H1 (cell line): ENCODE measurements around the gene IGFBP1. TPM values are rescaled to one million over a fixed set of nuclear protein-coding genes. Genes with fewer than 3 reads are reported as not detected.
A peak's percentile ranks its signal among the peaks of the same experiment; 100 is the strongest.

Experiments
- EZH2 ChIP-seq: fragments of 200-600 bp; sonication (generic); IDR thresholded peaks from 2 replicates; pipeline ENCODE4 v1.7.1; 2012; ENCODE audit warnings: low read depth, mild to moderate bottlenecking, moderate library complexity, low read length, inconsistent platforms; ENCODE audit not compliant: severe bottlenecking
- FOSL1 ChIP-seq: IDR thresholded peaks from 2 replicates; pipeline ENCODE4 v1.6.1; 2011; ENCODE audit warnings: mild to moderate bottlenecking, low read depth, low read length, moderate library complexity; ENCODE audit not compliant: insufficient read depth
- HDAC2 ChIP-seq, 2 experiments: fragments of 300-600 bp in 1 of 2; sonication (generic) in 1 of 2; IDR thresholded peaks; 2 replicates each; pipeline ENCODE4 v1.6.1; 2011 to 2012; ENCODE audit warnings: low read depth in 2 of 2, low read length in 2 of 2, mild to moderate bottlenecking in 2 of 2, moderate library complexity in 2 of 2, borderline replicate concordance in 1 of 2, inconsistent platforms in 1 of 2
- POLR2AphosphoS5 ChIP-seq: IDR thresholded peaks from 2 replicates; pipeline ENCODE4 v1.6.1; 2011; ENCODE audit warnings: low read depth, low read length
- SIN3A ChIP-seq, 2 experiments: IDR thresholded peaks in 1 of 2; conservative IDR thresholded peaks in 1 of 2; 2 replicates each; pipeline ENCODE4 v1.6.1; 2011 to 2012; ENCODE audit warnings: low read length in 2 of 2, improper control_type of control experiment in 1 of 2, low read depth in 1 of 2, mild to moderate bottlenecking in 1 of 2
- polyA plus RNA-seq, 7 experiments: library from polyadenylated mRNA; depleted of rRNA in 3 of 7; stranded (reverse) in 5 of 7; unstranded in 2 of 7; fragments of >200 nt in 5 of 7; fragments of 200-250 nt in 2 of 7; gene quantifications; 1 replicate in 5 of 7; 2 replicates in 1 of 7; 4 replicates in 1 of 7; pipeline versions ENCODE4 v1.2.1 to v1.2.3, GENCODE V29; 2011 to 2013; ENCODE audit warnings: missing spikeins in 2 of 7, mixed read lengths in 2 of 7
- total RNA-seq: library from RNA; stranded (reverse); fragmentation: NEBNext Ultra II Directional; extraction: Animal tissue kit (Norgen Biotek cat#: 25700); gene quantifications from 2 replicates; pipeline ENCODE4 v1.2.1, GENCODE V29; 2021
- TF ChIP-seq, protein P1 (sequence below): fragments of 300-600 bp; sonication (generic); IDR thresholded peaks from 2 replicates; pipeline ENCODE4 v1.7.1; 2012; ENCODE audit warnings: low read length, moderate library complexity, mild to moderate bottlenecking, inconsistent platforms; ENCODE audit not compliant: insufficient replicate concordance
- TF ChIP-seq, protein P2 (sequence below): IDR thresholded peaks from 2 replicates; pipeline ENCODE4 v1.6.1; 2012; ENCODE audit warnings: low read length, inconsistent platforms

Gene IGFBP1
- total and polyA plus RNA-seq, 2 of the 8 experiments (the other 6 are each of a cell fraction or from before 2014, with no cell fraction given) = not detected

DNA sequence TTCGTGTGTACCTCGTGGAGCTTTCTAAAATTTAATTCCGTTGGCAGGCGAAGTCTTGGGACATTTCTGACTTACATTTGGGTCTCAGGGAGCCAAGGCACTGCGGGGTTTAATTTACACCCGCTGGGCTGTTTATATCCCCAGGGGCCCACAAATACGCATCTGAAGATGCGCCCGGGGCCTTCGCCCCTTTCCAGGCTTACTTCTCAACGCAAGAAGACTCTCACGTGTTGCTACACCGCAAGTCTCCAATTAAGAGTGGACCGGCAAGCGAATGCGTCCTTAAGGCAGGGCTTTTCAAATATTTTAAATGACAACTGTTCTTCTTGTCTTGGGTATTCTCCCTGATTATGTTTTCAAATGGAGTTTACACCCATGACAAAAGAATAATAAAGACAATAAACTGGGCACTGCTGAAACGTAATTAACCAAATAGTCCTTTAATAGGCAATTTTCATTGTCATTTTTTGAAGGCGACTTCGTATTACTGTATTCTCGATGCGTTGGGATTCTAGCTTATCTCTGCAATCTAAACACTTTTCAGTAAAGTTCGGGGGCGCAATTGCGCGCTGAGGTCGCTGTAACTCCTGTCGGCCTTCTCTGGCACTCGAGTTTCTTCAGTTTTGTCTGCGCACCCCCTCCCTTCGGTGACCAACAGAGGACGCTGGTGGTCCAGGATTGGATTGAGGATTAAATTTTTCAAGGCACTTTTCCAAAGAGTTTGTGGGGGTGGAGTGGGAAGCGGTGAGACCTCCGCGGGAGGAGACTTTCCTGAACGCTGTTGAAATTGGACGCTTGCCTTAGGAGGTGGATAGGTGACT is 33.6 kb downstream of the IGFBP1 start (continued):
- TF ChIP-seq, protein P1, sequence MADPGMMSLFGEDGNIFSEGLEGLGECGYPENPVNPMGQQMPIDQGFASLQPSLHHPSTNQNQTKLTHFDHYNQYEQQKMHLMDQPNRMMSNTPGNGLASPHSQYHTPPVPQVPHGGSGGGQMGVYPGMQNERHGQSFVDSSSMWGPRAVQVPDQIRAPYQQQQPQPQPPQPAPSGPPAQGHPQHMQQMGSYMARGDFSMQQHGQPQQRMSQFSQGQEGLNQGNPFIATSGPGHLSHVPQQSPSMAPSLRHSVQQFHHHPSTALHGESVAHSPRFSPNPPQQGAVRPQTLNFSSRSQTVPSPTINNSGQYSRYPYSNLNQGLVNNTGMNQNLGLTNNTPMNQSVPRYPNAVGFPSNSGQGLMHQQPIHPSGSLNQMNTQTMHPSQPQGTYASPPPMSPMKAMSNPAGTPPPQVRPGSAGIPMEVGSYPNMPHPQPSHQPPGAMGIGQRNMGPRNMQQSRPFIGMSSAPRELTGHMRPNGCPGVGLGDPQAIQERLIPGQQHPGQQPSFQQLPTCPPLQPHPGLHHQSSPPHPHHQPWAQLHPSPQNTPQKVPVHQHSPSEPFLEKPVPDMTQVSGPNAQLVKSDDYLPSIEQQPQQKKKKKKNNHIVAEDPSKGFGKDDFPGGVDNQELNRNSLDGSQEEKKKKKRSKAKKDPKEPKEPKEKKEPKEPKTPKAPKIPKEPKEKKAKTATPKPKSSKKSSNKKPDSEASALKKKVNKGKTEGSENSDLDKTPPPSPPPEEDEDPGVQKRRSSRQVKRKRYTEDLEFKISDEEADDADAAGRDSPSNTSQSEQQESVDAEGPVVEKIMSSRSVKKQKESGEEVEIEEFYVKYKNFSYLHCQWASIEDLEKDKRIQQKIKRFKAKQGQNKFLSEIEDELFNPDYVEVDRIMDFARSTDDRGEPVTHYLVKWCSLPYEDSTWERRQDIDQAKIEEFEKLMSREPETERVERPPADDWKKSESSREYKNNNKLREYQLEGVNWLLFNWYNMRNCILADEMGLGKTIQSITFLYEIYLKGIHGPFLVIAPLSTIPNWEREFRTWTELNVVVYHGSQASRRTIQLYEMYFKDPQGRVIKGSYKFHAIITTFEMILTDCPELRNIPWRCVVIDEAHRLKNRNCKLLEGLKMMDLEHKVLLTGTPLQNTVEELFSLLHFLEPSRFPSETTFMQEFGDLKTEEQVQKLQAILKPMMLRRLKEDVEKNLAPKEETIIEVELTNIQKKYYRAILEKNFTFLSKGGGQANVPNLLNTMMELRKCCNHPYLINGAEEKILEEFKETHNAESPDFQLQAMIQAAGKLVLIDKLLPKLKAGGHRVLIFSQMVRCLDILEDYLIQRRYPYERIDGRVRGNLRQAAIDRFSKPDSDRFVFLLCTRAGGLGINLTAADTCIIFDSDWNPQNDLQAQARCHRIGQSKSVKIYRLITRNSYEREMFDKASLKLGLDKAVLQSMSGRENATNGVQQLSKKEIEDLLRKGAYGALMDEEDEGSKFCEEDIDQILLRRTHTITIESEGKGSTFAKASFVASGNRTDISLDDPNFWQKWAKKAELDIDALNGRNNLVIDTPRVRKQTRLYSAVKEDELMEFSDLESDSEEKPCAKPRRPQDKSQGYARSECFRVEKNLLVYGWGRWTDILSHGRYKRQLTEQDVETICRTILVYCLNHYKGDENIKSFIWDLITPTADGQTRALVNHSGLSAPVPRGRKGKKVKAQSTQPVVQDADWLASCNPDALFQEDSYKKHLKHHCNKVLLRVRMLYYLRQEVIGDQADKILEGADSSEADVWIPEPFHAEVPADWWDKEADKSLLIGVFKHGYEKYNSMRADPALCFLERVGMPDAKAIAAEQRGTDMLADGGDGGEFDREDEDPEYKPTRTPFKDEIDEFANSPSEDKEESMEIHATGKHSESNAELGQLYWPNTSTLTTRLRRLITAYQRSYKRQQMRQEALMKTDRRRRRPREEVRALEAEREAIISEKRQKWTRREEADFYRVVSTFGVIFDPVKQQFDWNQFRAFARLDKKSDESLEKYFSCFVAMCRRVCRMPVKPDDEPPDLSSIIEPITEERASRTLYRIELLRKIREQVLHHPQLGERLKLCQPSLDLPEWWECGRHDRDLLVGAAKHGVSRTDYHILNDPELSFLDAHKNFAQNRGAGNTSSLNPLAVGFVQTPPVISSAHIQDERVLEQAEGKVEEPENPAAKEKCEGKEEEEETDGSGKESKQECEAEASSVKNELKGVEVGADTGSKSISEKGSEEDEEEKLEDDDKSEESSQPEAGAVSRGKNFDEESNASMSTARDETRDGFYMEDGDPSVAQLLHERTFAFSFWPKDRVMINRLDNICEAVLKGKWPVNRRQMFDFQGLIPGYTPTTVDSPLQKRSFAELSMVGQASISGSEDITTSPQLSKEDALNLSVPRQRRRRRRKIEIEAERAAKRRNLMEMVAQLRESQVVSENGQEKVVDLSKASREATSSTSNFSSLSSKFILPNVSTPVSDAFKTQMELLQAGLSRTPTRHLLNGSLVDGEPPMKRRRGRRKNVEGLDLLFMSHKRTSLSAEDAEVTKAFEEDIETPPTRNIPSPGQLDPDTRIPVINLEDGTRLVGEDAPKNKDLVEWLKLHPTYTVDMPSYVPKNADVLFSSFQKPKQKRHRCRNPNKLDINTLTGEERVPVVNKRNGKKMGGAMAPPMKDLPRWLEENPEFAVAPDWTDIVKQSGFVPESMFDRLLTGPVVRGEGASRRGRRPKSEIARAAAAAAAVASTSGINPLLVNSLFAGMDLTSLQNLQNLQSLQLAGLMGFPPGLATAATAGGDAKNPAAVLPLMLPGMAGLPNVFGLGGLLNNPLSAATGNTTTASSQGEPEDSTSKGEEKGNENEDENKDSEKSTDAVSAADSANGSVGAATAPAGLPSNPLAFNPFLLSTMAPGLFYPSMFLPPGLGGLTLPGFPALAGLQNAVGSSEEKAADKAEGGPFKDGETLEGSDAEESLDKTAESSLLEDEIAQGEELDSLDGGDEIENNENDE = no peak
- TF ChIP-seq SIN3A (conservative IDR thresholded peaks at IDR 0.05 in 1 of 2, IDR thresholded peaks at IDR 0.05 in 1 of 2; ENCODE audit: low read depth in 1 of 2, low read length in 2 of 2) (no peak), POLR2AphosphoS5 (no peak), HDAC2 (IDR thresholded peaks at IDR 0.05; ENCODE audit: borderline replicate concordance in 1 of 2, low read depth in 2 of 2, low read length in 2 of 2) (peak in 1 of 2 experiments; percentile 79; a peak in 1 of 4 replicates), FOSL1 (no peak), EZH2 (peak; percentile 61)
- TF ChIP-seq, protein P2, sequence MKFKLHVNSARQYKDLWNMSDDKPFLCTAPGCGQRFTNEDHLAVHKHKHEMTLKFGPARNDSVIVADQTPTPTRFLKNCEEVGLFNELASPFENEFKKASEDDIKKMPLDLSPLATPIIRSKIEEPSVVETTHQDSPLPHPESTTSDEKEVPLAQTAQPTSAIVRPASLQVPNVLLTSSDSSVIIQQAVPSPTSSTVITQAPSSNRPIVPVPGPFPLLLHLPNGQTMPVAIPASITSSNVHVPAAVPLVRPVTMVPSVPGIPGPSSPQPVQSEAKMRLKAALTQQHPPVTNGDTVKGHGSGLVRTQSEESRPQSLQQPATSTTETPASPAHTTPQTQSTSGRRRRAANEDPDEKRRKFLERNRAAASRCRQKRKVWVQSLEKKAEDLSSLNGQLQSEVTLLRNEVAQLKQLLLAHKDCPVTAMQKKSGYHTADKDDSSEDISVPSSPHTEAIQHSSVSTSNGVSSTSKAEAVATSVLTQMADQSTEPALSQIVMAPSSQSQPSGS = no peak
